Transverse colon (tissue), 4 donors: ENCODE measurements around the gene PTPRD. TPM values are rescaled to one million over a fixed set of nuclear protein-coding genes. Genes with fewer than 3 reads are reported as not detected.

ENCODE experiments used
- DNase-seq: peaks from one replicate; pipeline ENCODE4 v3.0.0-alpha.2; 2019
- H3K27ac ChIP-seq, 4 donors: fragments of 200-600 bp; sonication (generic); 2 replicates each; pipeline ENCODE4 v1.5.1; 2016 to 2018; ENCODE audit warnings: inconsistent platforms in 4 of 4
- H3K27me3 ChIP-seq: fragments of 200-600 bp; sonication (generic); 2 replicates; pipeline ENCODE4 v1.5.1; 2017; ENCODE audit warnings: inconsistent platforms
- H3K36me3 ChIP-seq, 4 donors: fragments of 200-600 bp; sonication (generic); 2 replicates each; pipeline ENCODE4 v1.5.1; 2017 to 2019; ENCODE audit warnings: inconsistent platforms in 4 of 4
- H3K4me1 ChIP-seq, 4 donors: fragments of 200-600 bp; sonication (generic); 2 replicates each; pipeline ENCODE4 v1.5.1; 2017 to 2020; ENCODE audit warnings: inconsistent platforms in 4 of 4
- H3K4me3 ChIP-seq, 4 donors: fragments of 200-600 bp; sonication (generic); 1 replicate in 1 of 4; 2 replicates in 3 of 4; pipeline versions ENCODE4 v1.5.1 to v1.6.1; 2017 to 2019; ENCODE audit warnings: inconsistent platforms in 4 of 4
- H3K9me3 ChIP-seq, 2 donors: fragments of 200-600 bp; sonication (generic); 2 replicates each; pipeline ENCODE4 v1.5.1; 2017 to 2019; ENCODE audit warnings: inconsistent platforms in 2 of 2
- CTCF ChIP-seq, 5 experiments: fragments of 200-600 bp in 3 of 5; fragments of 450-650 bp in 2 of 5; sonication (generic) in 3 of 5; IDR thresholded peaks; 1 replicate in 2 of 5; 2 replicates in 3 of 5; pipeline ENCODE4 v1.5.1; 2016 to 2017; ENCODE audit warnings: antibody characterized with exemption in 5 of 5, inconsistent platforms in 3 of 5, mild to moderate bottlenecking in 2 of 5, moderate library complexity in 1 of 5
- EP300 ChIP-seq: sonication (generic); formaldehyde crosslinking; IDR thresholded peaks from one replicate; pipeline ENCODE4 v1.6.1; 2017; ENCODE audit warnings: antibody characterized with exemption, low read depth
- POLR2A ChIP-seq: fragments of 450-650 bp; IDR thresholded peaks from one replicate; pipeline ENCODE4 v1.6.1; 2016; ENCODE audit warnings: antibody characterized with exemption, mild to moderate bottlenecking, moderate library complexity
- POLR2AphosphoS5 ChIP-seq, 3 donors: sonication (generic); formaldehyde crosslinking; IDR thresholded peaks; one replicate each; pipeline ENCODE4 v1.6.1; 2016; ENCODE audit warnings: antibody characterized with exemption in 3 of 3
- WGBS, 2 donors: methylation state at CpG; one replicate each; pipeline ENCODE4 v1.1.5; 2018; ENCODE audit warnings: low coverage in 1 of 2; 5-methylcytosine and 5-hydroxymethylcytosine counted together
- in situ Hi-C, 4 donors: fragments of 200-750 bp; cut with MboI; loops; one replicate each; pipeline versions ENCODE4 v1.15.0 to v1.15.1; 2017; ENCODE audit warnings: low sequenced_read_pairs in 3 of 4, low pct_ligation_motif_present in 1 of 4, low pct_unique_long_range_greater_than_20kb in 1 of 4
- intact Hi-C: fragments of 100-400 bp; cut with DNase I; formaldehyde crosslinking; loops from one replicate; pipeline ENCODE4 v1.15.1; 2023; ENCODE audit warnings: low total_unique reads
- total RNA-seq, 4 donors: library from RNA; depleted of rRNA; stranded (reverse); fragments of >200 nt; gene quantifications; one replicate each; pipeline ENCODE4 v1.1.0, GENCODE V29; 2016

Gene PTPRD
- total RNA-seq, 4 donors from 2014 or later = 43.0 to 115 (median 79.1) TPM

DNA sequence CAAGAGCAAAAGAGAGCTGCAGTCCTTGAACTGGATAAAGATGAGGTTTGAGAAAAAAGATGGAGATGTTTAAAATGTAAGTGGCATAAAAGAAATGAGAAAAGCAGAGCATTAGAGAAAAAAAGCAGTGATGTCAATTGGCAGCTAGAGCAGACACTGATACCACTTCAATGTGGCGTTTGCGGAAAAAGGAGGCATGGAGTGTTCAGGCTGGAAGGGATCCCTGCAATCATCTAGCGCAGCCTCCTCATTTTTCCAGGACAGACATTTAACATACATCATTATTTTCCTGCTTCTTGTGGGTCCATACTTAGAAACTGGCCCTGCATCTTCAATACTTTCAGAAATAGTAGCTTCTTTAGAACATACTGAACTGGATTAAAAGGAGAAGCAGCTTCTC, 563.8 kb downstream of the PTPRD start:
- 90 to 95% methylated on average over 3 of the region's 3 CpGs for WGBS, 2 donors
- Histone ChIP-seq H3K4me1 (no peaks in the 10 kb centered on the region), H3K36me3 (no peaks in the 10 kb centered on the region), H3K27me3 (no peaks in the 10 kb centered on the region), H3K27ac (no peak overlapping the region), H3K9me3 (no peaks in the 10 kb centered on the region), H3K4me3 (no peak overlapping the region)
- in situ Hi-C loops = no loop called here
- no peak for TF ChIP-seq CTCF (IDR thresholded peaks at IDR 0.05)
- no peak for DNase-seq
- intact Hi-C loops = no loop called here

- 0 to 14% methylated on average over 2 of the region's 2 CpGs for WGBS, 2 donors
- DNase-seq = no peak
Measured at GRCh38 chr9:10045598-10045997, 567.2 kb downstream of the PTPRD start.

DNA sequence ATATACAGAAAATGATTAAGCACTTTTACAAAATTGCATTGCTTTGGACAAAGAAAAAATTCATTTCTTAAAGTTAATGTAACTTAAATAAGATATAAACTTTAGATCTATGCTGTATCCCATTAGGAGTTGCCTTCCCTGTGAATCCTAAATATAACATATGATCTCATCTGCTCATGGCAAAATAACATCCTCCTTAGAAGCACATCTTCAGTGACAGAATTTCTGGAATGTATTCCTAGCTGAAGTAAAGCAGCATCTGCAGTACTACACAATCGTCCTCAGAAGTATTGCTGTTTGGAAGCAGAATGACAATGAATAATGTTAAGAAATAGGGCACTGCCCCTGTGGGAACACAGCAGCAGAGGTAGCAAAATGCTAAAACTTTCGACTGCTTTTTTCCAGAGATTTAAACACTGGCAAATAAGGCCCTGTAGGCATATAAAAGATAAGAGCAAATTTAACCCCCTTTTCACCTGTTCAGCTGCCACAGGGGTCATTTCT, 571.0 kb downstream of the PTPRD start:
- no peak for DNase-seq
- no peak for TF ChIP-seq POLR2A
- no peak for TF ChIP-seq POLR2AphosphoS5 (IDR thresholded peaks at IDR 0.05)
- TF ChIP-seq CTCF (IDR thresholded peaks at IDR 0.05) = no peak
- no peak for TF ChIP-seq EP300
- no peaks in the 10 kb centered on the region for H3K27me3 ChIP-seq
- H3K4me3 ChIP-seq = no peak overlapping the region
- no peak overlapping the region for H3K27ac ChIP-seq
- in situ Hi-C loops (no loop called here), intact Hi-C loops (no loop called here)
- H3K36me3 ChIP-seq = no peaks in the 10 kb centered on the region
- no peaks in the 10 kb centered on the region for H3K9me3 ChIP-seq
- no peaks in the 10 kb centered on the region for H3K4me1 ChIP-seq
- 7 to 24% methylated on average over 2 of the region's 2 CpGs for WGBS, 2 donors

More at GRCh38 chr9:10045598-10045997, 567.2 kb downstream of the PTPRD start:
- in situ Hi-C loops (no loop called here), intact Hi-C loops (no loop called here)
- H3K4me1 ChIP-seq = no peaks in the 10 kb centered on the region
- no peaks in the 10 kb centered on the region for H3K27me3 ChIP-seq
- no peaks in the 10 kb centered on the region for H3K36me3 ChIP-seq
- H3K9me3 ChIP-seq = no peaks in the 10 kb centered on the region
- TF ChIP-seq POLR2AphosphoS5 (IDR thresholded peaks at IDR 0.05) (no peak), POLR2A (no peak), CTCF (IDR thresholded peaks at IDR 0.05) (no peak), EP300 (no peak)
- no peak overlapping the region for H3K27ac ChIP-seq
- H3K4me3 ChIP-seq = no peak overlapping the region

DNA sequence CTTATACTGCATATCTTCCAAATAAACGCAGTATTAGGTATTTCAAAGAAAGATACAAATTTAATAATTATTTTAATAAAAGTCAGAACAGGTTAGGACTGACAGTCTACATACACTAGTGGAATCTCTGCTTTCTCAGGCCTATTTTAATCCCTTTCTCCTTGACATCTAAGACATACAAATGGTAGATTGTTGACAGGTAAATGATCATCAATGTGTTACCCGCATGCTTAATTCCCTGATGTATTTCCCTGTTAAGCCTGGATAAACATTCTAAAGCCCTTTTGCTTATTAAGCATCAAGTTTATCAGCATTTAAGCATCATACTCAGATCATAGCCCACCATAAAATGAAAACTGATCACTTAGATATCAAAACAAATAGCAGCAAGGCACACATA, 576.7 kb downstream of the PTPRD start:
- Histone ChIP-seq H3K27me3 (no peaks in the 10 kb centered on the region), H3K36me3 (no peaks in the 10 kb centered on the region), H3K9me3 (no peaks in the 10 kb centered on the region), H3K4me1 (no peaks in the 10 kb centered on the region), H3K27ac (no peak overlapping the region), H3K4me3 (no peak overlapping the region)
- DNase-seq = no peak
- TF ChIP-seq CTCF (IDR thresholded peaks at IDR 0.05) = no peak
- no peak for TF ChIP-seq EP300
- TF ChIP-seq POLR2AphosphoS5 (IDR thresholded peaks at IDR 0.05) = no peak
- TF ChIP-seq POLR2A = no peak
- in situ Hi-C loops = no loop called here
- intact Hi-C loops = no loop called here
- 72 to 85% methylated on average over 2 of the region's 2 CpGs for WGBS, 2 donors
